ENCODE results near the gene METAP1D.
"Not testable (repeated sequence)": the region's sequence is repeated elsewhere in the genome, so short reads cannot be mapped to it uniquely, and the experiment has no call there.

Gene METAP1D

DNA sequence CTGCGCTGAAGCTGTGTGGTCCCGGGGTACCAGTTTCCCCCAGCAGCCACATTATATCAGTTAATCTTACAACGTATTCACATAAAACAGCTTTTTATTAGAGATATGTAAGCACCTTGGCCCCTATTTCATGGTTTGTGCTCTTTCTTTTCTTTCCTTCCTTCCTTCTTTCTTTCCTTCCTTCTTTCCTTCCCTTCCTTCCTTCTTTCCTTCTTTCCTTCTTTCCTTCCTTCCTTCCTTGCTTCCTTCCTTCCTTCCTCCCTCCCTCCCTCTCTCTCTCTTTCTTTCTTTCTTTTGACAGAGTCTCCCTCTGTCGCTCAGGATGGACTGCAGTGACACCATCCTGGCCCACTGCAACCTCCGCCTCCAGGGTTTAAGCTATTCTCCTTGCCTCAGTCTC, 3.7 kb upstream of the METAP1D start:
- FAIRE-seq (no peak), DNase-seq (ENCODE audit: insufficient read length, low spot score) (no peak)

DNA sequence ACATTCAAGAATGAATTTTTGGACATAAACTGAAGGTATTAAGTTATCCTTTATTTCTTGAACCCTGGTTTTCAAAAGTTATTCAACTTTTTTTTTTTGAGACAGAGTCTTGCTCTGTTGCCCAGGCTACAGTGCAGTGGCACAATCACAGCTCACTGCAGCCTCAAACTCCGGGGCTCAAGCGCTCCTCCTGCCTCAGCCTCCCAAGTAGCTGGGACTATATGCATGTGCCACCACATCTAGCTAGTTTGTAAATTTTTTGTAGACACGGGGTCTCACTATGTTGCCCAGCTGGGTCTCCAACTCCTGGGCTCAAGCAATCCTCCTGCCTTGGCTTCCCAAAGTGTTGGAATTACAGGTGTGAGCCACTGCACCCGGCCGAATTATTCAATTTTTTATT, 2.7 kb upstream of the METAP1D start:
- not testable (repeated sequence) for DNase-seq (ENCODE audit: insufficient read length, low spot score); FAIRE-seq

- no peak for DNase-seq (ENCODE audit: insufficient read length, low spot score)
- FAIRE-seq = no peak
These were observed 592 bp upstream of the METAP1D start for GRCh38 chr2:171999161-171999560.

DNA sequence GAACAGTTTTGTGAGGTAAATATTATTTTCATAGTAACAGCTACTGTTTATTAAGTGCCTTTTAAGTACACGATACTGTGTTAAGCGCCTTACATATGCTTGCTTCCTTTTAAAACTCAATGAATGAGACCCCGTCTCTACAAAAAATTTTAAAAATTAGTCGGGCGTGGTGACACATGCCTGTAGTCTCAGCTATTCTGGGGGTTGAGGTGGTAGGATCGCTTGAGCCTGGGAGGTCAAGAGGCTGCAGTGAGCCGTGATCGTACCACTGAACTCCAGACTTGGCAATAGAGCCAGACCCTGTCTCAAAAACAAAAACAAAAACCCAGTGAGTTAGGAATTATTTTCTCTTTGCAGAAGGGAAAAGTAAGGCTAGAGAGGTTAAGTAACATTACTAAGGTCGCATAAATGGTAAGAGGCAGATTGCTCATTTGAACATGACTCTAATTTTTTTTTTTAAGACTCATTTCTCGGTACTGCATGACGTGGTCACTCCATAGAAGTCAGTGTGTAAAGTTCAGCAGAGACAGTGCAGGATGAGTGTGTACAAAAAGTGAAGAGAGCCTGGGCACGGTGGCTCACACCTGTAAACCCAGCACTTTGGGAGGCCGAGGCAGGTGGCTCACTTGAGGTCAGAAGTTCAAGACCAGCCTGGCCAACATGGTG, 1.1 kb downstream of the METAP1D start:
- DNase-seq (ENCODE audit: insufficient read length, low spot score) (no peak), FAIRE-seq (no peak)

GRCh38 chr2:172007372-172007771, 7.6 kb downstream of the METAP1D start:
- no peak for FAIRE-seq
- DNase-seq (ENCODE audit: insufficient read length, low spot score) = no peak

DNA sequence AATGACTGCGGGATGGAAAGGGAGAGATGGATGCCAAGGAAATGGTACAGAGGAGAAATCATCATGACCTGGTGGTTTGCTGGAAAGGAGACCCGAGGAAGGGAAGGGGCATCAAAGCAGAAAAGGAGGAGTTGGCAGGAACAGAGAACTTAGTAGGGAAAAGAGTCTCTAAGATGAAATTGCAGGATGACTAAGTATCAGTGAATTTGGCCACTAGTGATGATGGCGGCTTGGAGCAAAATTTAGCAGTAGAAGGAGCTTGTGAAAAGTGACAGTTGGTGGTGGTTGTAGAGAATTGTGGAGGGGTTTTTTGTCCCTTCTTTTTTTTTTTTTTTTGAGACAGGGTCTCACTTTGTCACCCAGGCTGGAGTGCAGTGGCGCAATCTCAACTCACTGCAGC, 10.1 kb downstream of the METAP1D start:
- FAIRE-seq = no peak
- no peak for DNase-seq (ENCODE audit: insufficient read length, low spot score)

GRCh38 chr2:172011812-172012575, 12.2 kb downstream of the METAP1D start:
- no peak for DNase-seq (ENCODE audit: insufficient read length, low spot score)
- FAIRE-seq = no peak

- DNase-seq (ENCODE audit: insufficient read length, low spot score) (no peak), FAIRE-seq (no peak)
These were observed 13.1 kb downstream of the METAP1D start for GRCh38 chr2:172012677-172013391.

GRCh38 chr2:172013396-172013795, 13.6 kb downstream of the METAP1D start:
- FAIRE-seq (no peak), DNase-seq (ENCODE audit: insufficient read length, low spot score) (no peak)

DNA sequence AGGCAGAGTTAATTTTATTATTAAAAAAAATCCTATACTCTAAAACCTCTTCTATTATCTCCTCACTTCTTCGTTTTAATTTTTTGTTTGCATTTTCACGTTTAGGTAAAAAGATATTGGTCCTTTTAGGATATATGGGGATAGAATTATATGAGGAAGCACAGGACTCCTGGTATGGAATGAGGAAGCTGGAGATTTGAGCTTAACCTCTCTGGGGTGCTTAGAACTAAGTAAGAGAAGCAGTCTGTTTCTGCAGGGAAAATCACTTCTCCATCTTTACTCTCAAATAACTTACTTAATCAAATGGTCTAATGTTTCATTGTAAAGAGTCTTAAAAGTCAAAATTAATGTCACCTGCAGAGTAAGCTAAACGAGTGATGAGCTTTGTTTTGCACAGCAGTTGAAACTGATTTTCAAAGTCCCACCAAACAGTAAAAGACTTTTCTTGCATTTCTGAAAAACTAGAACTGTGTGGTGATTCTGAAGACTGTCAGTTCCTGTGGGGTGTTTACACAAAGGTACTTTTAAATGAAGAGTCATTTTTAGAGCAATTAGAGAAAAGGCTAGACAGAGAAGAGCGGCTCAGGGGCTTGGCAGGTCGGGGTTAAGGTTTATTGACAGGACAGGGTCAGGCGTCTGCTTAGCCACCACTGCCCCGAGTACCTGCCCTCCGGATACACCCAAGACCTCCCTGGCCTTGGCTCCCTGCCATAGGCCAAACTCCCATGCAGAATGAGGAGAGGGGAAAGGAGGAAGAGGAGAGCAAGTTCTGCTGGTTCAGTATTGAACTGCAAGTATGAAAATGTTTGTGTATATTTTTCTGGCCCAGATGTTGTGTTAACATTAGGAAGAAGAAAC, 21.6 kb downstream of the METAP1D start:
- no peak for DNase-seq (ENCODE audit: insufficient read length, low spot score)

DNA sequence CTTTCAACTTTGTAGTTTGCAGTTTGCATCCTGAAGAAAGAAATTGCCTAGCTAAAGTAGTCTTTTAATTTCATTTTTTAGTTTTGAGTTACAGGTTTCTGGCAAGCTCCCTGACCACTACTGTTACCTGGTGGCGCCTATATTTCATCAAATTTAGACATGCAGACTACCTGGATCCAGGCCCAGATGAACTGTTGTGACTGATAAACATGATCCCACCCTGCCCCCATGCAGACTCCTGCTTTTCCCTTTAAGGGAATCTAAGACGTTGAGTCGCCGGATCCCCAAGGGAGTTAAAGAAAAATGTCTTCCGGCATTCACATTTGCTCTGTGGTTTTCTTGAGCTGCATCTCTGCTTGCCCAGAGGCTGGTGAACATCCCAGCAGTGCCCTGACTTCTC, 22.2 kb downstream of the METAP1D start:
- DNase-seq (ENCODE audit: insufficient read length, low spot score) (peak; percentile 28), FAIRE-seq (no peak)

More for the DNA sequence above, 21.6 kb downstream of the METAP1D start:
- FAIRE-seq = no peak

DNA sequence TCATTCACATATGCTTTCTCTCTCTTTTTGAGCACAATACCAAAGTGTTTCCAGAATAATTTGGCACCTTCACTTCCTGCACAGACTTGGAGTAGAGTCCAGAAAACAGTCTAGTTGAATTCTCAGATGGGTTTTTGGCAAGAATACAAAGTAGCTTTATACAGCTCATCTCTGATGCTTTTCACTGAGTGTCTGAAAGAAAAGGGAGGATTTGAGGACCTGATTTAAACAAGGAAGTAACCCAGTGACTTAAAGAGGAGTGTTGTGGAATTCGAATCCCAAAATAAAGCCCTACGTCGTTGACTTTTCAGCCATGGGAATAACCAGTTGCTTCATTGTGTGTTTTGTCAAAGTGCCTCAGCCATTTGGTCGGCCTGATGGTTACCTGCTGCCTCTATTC, 31.8 kb downstream of the METAP1D start:
- no peak for DNase-seq (ENCODE audit: insufficient read length, low spot score)
- FAIRE-seq = no peak

- DNase-seq (ENCODE audit: insufficient read length, low spot score) (no peak), FAIRE-seq (no peak)
These were observed 38.4 kb downstream of the METAP1D start for GRCh38 chr2:172038121-172038520.

DNA sequence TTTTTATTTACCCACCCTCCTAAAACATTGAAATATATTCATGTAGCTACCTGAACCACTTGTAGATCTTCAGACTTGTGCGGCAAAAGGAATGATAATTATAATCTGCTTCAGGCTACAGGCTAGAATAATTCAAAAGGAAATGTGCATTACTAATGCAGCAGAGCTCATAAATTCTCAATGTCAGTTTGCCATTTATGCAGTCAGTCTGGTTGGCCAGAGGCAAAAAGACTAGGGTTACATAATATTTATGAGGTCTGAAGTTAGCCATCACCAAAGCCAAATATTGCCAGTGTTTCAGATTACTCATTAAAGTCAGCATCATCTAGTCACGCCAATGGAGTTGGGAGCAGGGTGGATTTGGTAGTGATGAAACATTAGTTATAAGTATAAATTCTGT, 38.9 kb downstream of the METAP1D start:
- DNase-seq (ENCODE audit: insufficient read length, low spot score) = peak; percentile 90
- peak; percentile 82 for FAIRE-seq

DNA sequence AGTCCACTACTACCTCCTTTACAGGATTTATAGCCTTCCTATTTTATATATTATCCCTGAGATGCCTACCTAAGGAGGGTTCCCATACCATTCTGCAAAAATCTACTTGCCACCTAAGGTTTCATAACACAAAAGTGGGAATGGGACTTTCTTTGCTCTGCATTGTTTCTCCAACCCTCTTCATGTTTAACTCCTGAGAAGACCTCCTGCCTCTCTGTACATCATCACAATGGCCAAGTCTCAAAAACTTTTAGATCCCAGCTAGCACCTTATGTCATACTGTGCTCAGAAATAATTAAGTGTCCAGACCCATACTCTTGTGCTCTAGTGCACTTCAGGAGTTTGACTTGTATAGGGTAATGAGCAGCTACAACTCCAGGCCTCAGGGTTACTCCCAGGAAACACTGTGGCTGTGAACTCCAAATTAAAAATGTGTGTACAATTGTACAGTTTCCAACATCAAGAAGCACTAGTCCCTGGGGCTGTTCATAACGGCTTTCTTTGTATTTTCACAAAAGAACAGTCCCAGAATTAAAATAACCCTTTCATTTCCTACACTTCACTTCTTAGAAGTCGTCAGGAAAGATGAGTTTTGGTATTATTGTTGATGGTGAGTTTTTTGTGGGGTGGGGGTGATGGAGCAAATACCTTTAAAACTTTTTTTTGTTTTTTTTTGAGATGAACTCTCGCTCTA, 39.4 kb downstream of the METAP1D start:
- no peak for DNase-seq (ENCODE audit: insufficient read length, low spot score)
- FAIRE-seq = no peak

DNA sequence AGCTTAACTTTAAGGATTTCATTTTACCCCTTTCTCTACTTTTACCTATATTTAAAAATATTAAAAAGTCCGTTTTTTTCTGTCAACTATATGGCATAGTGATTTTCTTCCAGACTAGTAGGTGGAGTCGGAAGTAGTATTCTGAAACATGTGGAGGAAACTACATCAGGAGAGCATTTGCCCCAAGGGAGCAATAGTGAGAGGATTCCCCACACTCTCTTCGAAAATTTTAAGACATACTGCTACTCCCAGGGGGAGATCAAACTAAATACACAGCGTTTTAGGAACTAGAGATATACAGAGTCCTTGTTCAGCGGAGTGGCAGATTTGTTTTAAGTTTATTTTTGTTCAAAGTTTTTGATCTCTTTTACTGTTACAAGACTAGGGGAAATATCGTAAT, 40.6 kb downstream of the METAP1D start:
- no peak for FAIRE-seq
- no peak for DNase-seq (ENCODE audit: insufficient read length, low spot score)

GRCh38 chr2:172046080-172046678, 46.4 kb downstream of the METAP1D start:
- no peak for DNase-seq (ENCODE audit: insufficient read length, low spot score)
- no peak for FAIRE-seq

DNA sequence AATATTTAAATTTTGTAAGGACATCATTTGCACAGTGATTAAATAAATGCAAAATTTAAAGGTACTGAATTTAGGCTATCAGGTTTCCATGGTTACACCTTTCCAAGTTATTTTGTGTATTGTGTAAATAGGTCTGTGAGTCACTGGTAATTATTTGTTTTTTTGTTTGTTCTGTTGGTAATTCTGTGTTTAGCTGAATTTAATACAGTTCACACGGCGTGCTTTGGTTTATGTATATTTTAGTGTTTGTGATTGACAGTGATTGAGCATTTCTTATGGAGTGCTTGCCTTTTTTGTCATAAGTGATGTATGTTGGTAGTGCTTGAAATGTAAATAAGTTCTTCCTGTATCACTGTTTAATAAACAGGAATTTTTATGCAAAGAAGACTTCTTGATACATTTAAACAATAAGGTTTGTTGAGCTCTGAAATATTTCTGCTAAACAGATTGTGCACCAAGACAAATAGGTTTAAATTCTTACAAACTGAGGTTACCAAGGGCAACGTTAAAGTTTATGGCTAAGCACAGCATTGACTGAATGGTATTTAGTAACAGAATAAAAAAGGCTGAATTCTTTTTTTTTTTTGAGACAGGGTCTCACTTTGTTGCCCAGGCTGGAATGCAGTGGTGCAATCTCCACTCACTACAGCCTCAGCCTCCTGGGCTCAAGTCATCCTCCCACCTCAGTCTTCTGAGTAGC, 47.3 kb downstream of the METAP1D start:
- DNase-seq (ENCODE audit: insufficient read length, low spot score) (no peak), FAIRE-seq (no peak)
